Measurements from ENCODE around the gene CEPT1. TPM values are rescaled to one million over a fixed set of nuclear protein-coding genes. Genes with fewer than 3 reads are reported as not detected.

Gene CEPT1
- total and polyA plus RNA-seq, 10 donors: 61.1 to 140 (median 95.2) TPM

GRCh38 chr1:111196213-111196612 lies 56.2 kb downstream of the CEPT1 start:
- intact Hi-C loops (cut with DNase I; ENCODE audit: low total_unique reads): loop anchor here (10.0 kb wide), 1 partner anchor 51 kb away; the partner anchor contains the start of genes CEPT1 and DRAM2
- peaks cover 75 to 100% (median 99%) of the 10 kb centered on the region in 6 donors for H3K4me1 ChIP-seq

GRCh38 chr1:111197598-111198284 lies 57.7 kb downstream of the CEPT1 start:
- DNase-seq: peak; percentile 88
- peak overlapping the region; percentile 38 to 88 (median 52) for H3K4me3 ChIP-seq
- H3K36me3 ChIP-seq: peaks cover 0 to 75% (median 52%) of the 10 kb centered on the region in 6 donors
- H3K27ac ChIP-seq: peak overlapping the region; percentile 96 to 100 (median 98)
- H3K27me3 ChIP-seq (replicated peaks in 1 of 7): no peaks in the 10 kb centered on the region
- H3K4me1 ChIP-seq: peaks cover 79 to 100% (median 99%) of the 10 kb centered on the region in 6 donors
- TF ChIP-seq CTCF (IDR thresholded peaks at IDR 0.05 in 8 of 11, conservative IDR thresholded peaks at IDR 0.05 in 3 of 11): peak in 7 of 11 experiments; percentile 28 to 73 (median 42)
- TF ChIP-seq POLR2A (IDR thresholded peaks at IDR 0.05): no peak
- peak; percentile 26 to 41 (median 34) for TF ChIP-seq POLR2AphosphoS5 (IDR thresholded peaks at IDR 0.05)
- H3K9me3 ChIP-seq: no peaks in the 10 kb centered on the region
- intact Hi-C loops (cut with DNase I; ENCODE audit: low total_unique reads): loop anchor here (10.0 kb wide), 1 partner anchor 53 kb away; the partner anchor contains the start of genes CEPT1 and DRAM2
- WGBS, 5 donors: 50 to 63% (median 55%) methylated on average over 5 to 6 of the region's 6 CpGs

More at GRCh38 chr1:111196213-111196612, 56.2 kb downstream of the CEPT1 start:
- H3K9me3 ChIP-seq: no peaks in the 10 kb centered on the region
- peak overlapping the region; percentile 9 to 100 (median 74) for H3K27ac ChIP-seq
- peak overlapping the region in 5 of 8 donors; percentile 41 to 88 (median 58) for H3K4me3 ChIP-seq
- no peaks in the 10 kb centered on the region for H3K27me3 ChIP-seq (replicated peaks in 1 of 7)
- H3K36me3 ChIP-seq: peaks cover 0 to 91% (median 63%) of the 10 kb centered on the region in 6 donors
- no peak for TF ChIP-seq POLR2AphosphoS5 (IDR thresholded peaks at IDR 0.05)
- no peak for TF ChIP-seq POLR2A (IDR thresholded peaks at IDR 0.05)
- TF ChIP-seq CTCF (IDR thresholded peaks at IDR 0.05 in 8 of 11, conservative IDR thresholded peaks at IDR 0.05 in 3 of 11): no peak
- WGBS, 5 donors: 77 to 83% (median 79%) methylated on average over 2 of the region's 2 CpGs
- DNase-seq: no peak

GRCh38 chr1:111198836-111199235 lies 58.8 kb downstream of the CEPT1 start:
- peaks cover 0 to 64% (median 51%) of the 10 kb centered on the region in 6 donors for H3K36me3 ChIP-seq
- intact Hi-C loops (cut with DNase I; ENCODE audit: low total_unique reads): loop anchor here (10.0 kb wide), 1 partner anchor 54 kb away; the partner anchor contains the start of genes CEPT1 and DRAM2
- peak overlapping the region; percentile 96 to 100 (median 98) for H3K27ac ChIP-seq
- TF ChIP-seq CTCF (IDR thresholded peaks at IDR 0.05 in 8 of 11, conservative IDR thresholded peaks at IDR 0.05 in 3 of 11) (no peak), POLR2A (IDR thresholded peaks at IDR 0.05) (no peak), POLR2AphosphoS5 (IDR thresholded peaks at IDR 0.05) (no peak)
- WGBS, 5 donors: 74 to 86% (median 81%) methylated on average over 5 of the region's 5 CpGs
- H3K4me1 ChIP-seq: peaks cover 72 to 100% (median 97%) of the 10 kb centered on the region in 6 donors
- no peaks in the 10 kb centered on the region for H3K9me3 ChIP-seq
- no peaks in the 10 kb centered on the region for H3K27me3 ChIP-seq (replicated peaks in 1 of 7)
- no peak for DNase-seq
- H3K4me3 ChIP-seq: peak overlapping the region; percentile 38 to 88 (median 52)

GRCh38 chr1:111199329-111199728 lies 59.3 kb downstream of the CEPT1 start:
- H3K4me3 ChIP-seq: peak overlapping the region; percentile 38 to 88 (median 52)
- 49 to 76% (median 69%) methylated on average over 3 of the region's 3 CpGs for WGBS, 5 donors
- H3K27ac ChIP-seq: peak overlapping the region; percentile 96 to 100 (median 98)
- intact Hi-C loops (cut with DNase I; ENCODE audit: low total_unique reads): loop anchor here (10.0 kb wide), 1 partner anchor 55 kb away; the partner anchor contains the start of genes CEPT1 and DRAM2
- H3K4me1 ChIP-seq: peaks cover 67 to 100% (median 94%) of the 10 kb centered on the region in 6 donors
- no peak for DNase-seq
- H3K36me3 ChIP-seq: peaks cover 0 to 59% (median 47%) of the 10 kb centered on the region in 6 donors
- TF ChIP-seq POLR2AphosphoS5 (IDR thresholded peaks at IDR 0.05) (peak in 1 of 3 donors; percentile 16), CTCF (IDR thresholded peaks at IDR 0.05 in 8 of 11, conservative IDR thresholded peaks at IDR 0.05 in 3 of 11) (no peak), POLR2A (IDR thresholded peaks at IDR 0.05) (no peak)
- H3K27me3 ChIP-seq (replicated peaks in 1 of 7): no peaks in the 10 kb centered on the region
- H3K9me3 ChIP-seq: no peaks in the 10 kb centered on the region
